ENCODE data around the gene WFIKKN2. TPM values are rescaled to one million over a fixed set of nuclear protein-coding genes. Genes with fewer than 3 reads are reported as not detected.

The WFIKKN2 gene
- total and polyA plus RNA-seq, 2 donors = 0.14 to 0.82 TPM

DNA sequence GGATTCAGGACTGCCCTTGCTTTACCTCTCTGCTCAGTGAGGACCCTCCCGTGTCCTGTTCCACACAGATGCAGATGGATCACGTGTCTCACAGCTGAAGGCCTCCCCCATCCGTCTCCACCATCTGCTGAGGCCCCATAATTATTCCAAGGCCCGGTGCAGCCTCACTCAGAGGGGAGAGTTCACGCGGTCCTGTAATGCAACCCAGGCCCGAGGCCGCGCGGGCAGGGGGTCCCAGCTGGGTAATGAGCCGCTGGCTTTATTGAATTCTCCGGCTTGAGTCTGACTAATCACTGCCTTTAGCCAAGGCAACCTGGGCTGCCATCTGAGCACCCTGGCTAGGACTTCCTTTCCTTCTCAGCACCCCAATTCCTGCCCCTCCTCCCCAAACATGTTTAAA is 4.4 kb upstream of the WFIKKN2 start:
- WGBS = 94% methylated on average over 12 of the region's 12 CpGs
- no peak overlapping the region for H3K4me3 ChIP-seq (ENCODE audit: low read length in 2 of 2)
- H3K9me3 ChIP-seq (ENCODE audit: control insufficient read depth in 2 of 2, insufficient read depth in 1 of 2, low read length in 1 of 2) = no peaks in the 10 kb centered on the region
- H3K4me1 ChIP-seq (ENCODE audit: control insufficient read depth in 2 of 2, insufficient read depth in 2 of 2, low read length in 2 of 2) = peaks cover 6 to 33% of the 10 kb centered on the region in 2 donors
- no peak for DNase-seq (ENCODE audit: low read depth in 6 of 9, low spot score in 9 of 9)
- H3K36me3 ChIP-seq (ENCODE audit: control insufficient read depth in 2 of 2, insufficient read depth in 2 of 2, low read length in 1 of 2) = no peaks in the 10 kb centered on the region
- H3K27ac ChIP-seq (ENCODE audit: low read depth in 1 of 2, low read length in 1 of 2) = peak overlapping the region in 1 of 2 donors; percentile 11
- H3K27me3 ChIP-seq (ENCODE audit: control insufficient read depth in 2 of 2, insufficient read depth in 1 of 2, low read length in 1 of 2) = peaks cover 0 to 19% of the 10 kb centered on the region in 2 donors

DNA sequence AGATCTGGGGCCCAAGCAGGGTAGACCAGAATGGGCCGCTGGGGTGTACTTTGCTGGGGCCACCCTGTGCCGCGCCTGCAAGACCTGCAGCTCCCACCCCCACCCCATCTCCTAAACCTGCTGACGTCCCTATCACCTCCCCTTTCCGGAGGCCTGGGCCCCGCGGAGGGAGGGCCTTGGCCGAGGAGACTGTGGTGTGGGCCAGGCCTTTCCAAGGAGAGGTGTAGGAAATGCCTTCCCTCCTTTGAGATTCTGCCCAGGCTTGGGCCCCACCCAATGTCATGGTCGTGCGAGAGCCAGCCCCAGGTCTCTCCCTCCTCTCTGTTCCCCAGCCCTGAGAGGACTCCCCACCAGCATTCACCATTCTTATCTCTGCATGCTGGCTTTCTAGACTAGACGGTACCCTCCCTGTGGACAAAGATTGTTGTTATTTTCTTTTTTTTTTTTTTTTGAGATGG is 3.9 kb upstream of the WFIKKN2 start:
- DNase-seq (ENCODE audit: low read depth in 6 of 9, low spot score in 9 of 9) = no peak
- WGBS = 49% methylated on average over 11 of the region's 11 CpGs
- H3K4me1 ChIP-seq (ENCODE audit: control insufficient read depth in 2 of 2, insufficient read depth in 2 of 2, low read length in 2 of 2) = peaks cover 6 to 35% of the 10 kb centered on the region in 2 donors
- peaks cover 0 to 19% of the 10 kb centered on the region in 2 donors for H3K27me3 ChIP-seq (ENCODE audit: control insufficient read depth in 2 of 2, insufficient read depth in 1 of 2, low read length in 1 of 2)
- H3K4me3 ChIP-seq (ENCODE audit: low read length in 2 of 2) = no peak overlapping the region
- H3K36me3 ChIP-seq (ENCODE audit: control insufficient read depth in 2 of 2, insufficient read depth in 2 of 2, low read length in 1 of 2) = no peaks in the 10 kb centered on the region
- no peaks in the 10 kb centered on the region for H3K9me3 ChIP-seq (ENCODE audit: control insufficient read depth in 2 of 2, insufficient read depth in 1 of 2, low read length in 1 of 2)
- no peak overlapping the region for H3K27ac ChIP-seq (ENCODE audit: low read depth in 1 of 2, low read length in 1 of 2)

DNA sequence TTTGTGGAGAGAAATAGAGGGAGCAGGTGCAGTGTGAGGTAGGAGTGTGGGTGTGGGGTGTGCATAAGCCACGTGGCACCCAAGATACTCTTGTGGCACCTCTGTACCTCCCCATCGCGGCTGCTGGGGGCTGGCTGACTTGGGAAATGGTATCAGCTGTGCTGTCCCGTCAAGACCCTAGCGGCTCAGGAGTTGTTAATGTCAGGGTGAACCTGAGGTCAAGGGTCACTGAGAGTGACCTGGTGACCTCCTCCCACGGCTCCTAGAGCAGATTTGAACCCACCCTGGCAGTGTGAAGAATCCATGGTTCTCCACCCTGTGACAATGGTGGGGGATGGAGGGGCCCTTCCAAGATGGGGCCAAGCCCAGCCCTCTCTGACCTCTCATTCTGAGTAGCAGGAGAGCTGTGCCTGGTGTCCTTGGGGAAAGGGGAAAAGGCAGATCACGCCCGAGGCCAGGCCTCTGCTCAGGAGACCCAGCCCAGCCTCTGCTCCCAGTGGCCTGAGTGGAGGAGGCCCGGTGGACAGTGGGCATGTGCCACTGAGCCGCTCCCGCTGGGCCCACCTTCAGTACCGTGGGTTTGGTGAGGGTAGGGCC is 3.0 kb upstream of the WFIKKN2 start:
- no peaks in the 10 kb centered on the region for H3K36me3 ChIP-seq (ENCODE audit: control insufficient read depth in 2 of 2, insufficient read depth in 2 of 2, low read length in 1 of 2)
- no peak overlapping the region for H3K27ac ChIP-seq (ENCODE audit: low read depth in 1 of 2, low read length in 1 of 2)
- 96% methylated on average over 12 of the region's 12 CpGs for WGBS
- H3K9me3 ChIP-seq (ENCODE audit: control insufficient read depth in 2 of 2, insufficient read depth in 1 of 2, low read length in 1 of 2) = no peaks in the 10 kb centered on the region
- DNase-seq (ENCODE audit: low read depth in 6 of 9, low spot score in 9 of 9) = no peak
- peaks cover 0 to 19% of the 10 kb centered on the region in 2 donors for H3K27me3 ChIP-seq (ENCODE audit: control insufficient read depth in 2 of 2, insufficient read depth in 1 of 2, low read length in 1 of 2)
- H3K4me3 ChIP-seq (ENCODE audit: low read length in 2 of 2) = no peak overlapping the region
- H3K4me1 ChIP-seq (ENCODE audit: control insufficient read depth in 2 of 2, insufficient read depth in 2 of 2, low read length in 2 of 2) = peaks cover 6 to 35% of the 10 kb centered on the region in 2 donors

DNA sequence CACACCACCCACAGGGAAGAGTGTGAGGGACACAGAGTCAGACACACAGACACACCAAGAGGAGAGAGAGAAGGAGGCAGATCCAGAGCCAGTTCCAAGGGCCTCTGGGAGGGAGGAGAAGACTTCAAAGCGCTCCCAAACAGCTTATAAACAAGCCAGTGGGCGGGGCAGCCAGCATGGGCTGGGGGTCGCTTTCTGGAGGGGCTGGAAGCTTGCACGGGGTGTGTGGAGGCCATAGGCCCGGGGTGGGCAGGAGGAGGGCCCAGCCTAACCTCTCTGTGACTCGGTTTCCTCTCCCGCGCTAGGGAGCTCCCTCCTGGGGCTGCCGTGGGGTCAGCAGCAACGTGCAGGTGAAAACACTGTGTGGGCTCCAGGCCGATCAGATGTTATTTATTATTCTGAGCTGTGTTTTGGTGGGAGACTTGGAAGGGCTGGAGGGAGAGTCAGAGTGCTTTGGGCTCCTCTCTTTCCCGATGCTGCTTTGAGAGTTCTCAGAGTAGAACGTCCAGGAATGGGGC is 2.5 kb upstream of the WFIKKN2 start:
- no peak overlapping the region for H3K27ac ChIP-seq (ENCODE audit: low read depth in 1 of 2, low read length in 1 of 2)
- 96% methylated on average over 13 of the region's 13 CpGs for WGBS
- no peaks in the 10 kb centered on the region for H3K9me3 ChIP-seq (ENCODE audit: control insufficient read depth in 2 of 2, insufficient read depth in 1 of 2, low read length in 1 of 2)
- peaks cover 0 to 19% of the 10 kb centered on the region in 2 donors for H3K27me3 ChIP-seq (ENCODE audit: control insufficient read depth in 2 of 2, insufficient read depth in 1 of 2, low read length in 1 of 2)
- H3K4me3 ChIP-seq (ENCODE audit: low read length in 2 of 2) = no peak overlapping the region
- peaks cover 6 to 35% of the 10 kb centered on the region in 2 donors for H3K4me1 ChIP-seq (ENCODE audit: control insufficient read depth in 2 of 2, insufficient read depth in 2 of 2, low read length in 2 of 2)
- DNase-seq (ENCODE audit: low read depth in 6 of 9, low spot score in 9 of 9) = no peak
- no peaks in the 10 kb centered on the region for H3K36me3 ChIP-seq (ENCODE audit: control insufficient read depth in 2 of 2, insufficient read depth in 2 of 2, low read length in 1 of 2)

DNA sequence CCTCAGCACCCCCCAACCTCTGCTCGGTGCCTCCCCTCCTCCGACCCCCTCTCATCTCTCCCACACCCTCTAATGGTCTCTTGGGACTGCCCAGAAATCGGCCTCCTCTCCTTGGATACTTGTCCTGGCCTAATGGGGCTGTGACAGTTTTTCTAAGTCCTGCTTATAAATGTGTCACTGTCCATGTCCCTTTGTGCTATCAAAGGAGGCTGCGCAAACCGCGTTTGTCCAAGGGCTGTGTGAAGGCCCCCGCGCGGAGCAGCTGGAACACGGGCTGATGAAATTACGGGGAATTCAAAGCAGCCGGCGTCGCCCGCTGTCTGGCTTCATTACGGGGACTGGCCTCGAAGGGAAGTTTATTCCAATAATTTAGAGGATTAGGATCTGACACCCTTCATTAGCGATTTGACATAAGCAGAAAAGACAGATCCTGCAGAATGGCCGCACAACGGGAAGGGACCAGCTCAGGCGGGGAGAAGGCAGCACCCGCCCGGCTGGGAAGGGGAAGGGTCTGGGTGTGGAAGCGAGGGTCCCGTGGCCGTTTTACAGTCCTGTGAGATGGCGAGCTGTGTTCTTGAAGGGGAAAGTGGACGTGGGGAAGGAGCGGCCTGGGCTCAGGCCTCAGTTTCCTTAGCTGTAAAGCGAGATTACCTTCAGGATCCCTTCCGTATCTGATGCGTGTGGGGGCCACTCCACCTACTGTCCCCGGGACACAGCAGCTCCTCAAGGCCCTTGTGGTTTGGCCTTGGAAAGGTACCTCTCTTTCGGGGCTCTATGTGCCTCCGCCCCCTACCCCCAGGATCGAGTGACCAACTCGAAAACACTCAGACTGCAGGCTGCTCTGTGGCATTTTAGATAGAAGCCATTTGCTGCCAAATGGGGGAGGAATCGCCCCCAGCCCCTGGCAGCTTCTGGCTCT is 1.6 kb upstream of the WFIKKN2 start:
- WGBS = 97% methylated on average over 38 of the region's 38 CpGs
- DNase-seq (ENCODE audit: low read depth in 6 of 9, low spot score in 9 of 9) = no peak

DNA sequence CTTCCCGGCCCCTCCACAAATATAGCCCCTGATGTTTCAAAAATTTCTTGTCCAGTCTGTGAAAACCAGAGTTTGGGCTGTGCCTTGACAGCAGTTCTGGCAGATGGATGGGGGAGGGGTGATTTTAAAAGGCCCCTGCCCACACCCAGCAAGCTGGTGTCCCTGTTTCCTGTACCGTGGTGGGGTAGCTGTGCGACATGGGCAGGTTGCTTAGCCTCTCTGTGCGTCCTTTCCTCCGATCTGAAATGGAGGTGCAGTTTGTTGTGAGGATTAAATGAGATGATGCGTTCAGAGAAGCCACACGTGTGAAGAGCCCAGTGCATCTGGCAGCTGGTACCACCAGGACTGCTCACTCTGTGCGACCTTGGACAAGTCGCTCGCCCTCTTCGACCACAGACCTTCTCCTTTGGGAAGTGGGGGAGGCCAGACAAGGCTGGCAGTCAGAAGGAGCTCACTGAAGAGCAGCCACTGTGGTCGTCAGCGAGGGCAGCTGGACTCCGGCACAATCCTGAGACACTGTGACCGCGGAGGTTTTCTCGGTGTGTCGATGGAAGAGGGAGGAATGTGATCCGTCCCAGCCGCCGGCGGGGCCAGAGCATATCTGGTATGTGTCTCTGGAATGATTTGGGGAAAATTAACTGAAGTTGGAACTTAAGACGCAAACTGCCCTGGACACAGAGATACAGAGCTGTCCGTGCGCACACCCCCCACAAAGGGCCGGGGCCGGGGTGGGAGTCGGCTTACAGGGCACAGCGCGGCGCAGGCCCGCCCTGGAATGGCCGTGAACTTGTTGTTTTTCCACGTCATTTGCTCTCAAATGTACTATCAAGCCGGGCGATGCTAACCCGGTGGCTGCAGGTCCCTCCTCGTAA is 721 bp upstream of the WFIKKN2 start:
- Histone ChIP-seq H3K4me3 (ENCODE audit: low read length in 2 of 2) (no peak overlapping the region), H3K36me3 (ENCODE audit: control insufficient read depth in 2 of 2, insufficient read depth in 2 of 2, low read length in 1 of 2) (no peaks in the 10 kb centered on the region), H3K27me3 (ENCODE audit: control insufficient read depth in 2 of 2, insufficient read depth in 1 of 2, low read length in 1 of 2) (peaks cover 0 to 19% of the 10 kb centered on the region in 2 donors), H3K4me1 (ENCODE audit: control insufficient read depth in 2 of 2, insufficient read depth in 2 of 2, low read length in 2 of 2) (peaks cover 6 to 35% of the 10 kb centered on the region in 2 donors), H3K27ac (ENCODE audit: low read depth in 1 of 2, low read length in 1 of 2) (no peak overlapping the region), H3K9me3 (ENCODE audit: control insufficient read depth in 2 of 2, insufficient read depth in 1 of 2, low read length in 1 of 2) (no peaks in the 10 kb centered on the region)
- no peak for DNase-seq (ENCODE audit: low read depth in 6 of 9, low spot score in 9 of 9)
- WGBS = 87% methylated on average over 38 of the region's 38 CpGs

More for the DNA sequence above, 1.6 kb upstream of the WFIKKN2 start:
- Histone ChIP-seq H3K36me3 (ENCODE audit: control insufficient read depth in 2 of 2, insufficient read depth in 2 of 2, low read length in 1 of 2) (no peaks in the 10 kb centered on the region), H3K27ac (ENCODE audit: low read depth in 1 of 2, low read length in 1 of 2) (no peak overlapping the region), H3K4me1 (ENCODE audit: control insufficient read depth in 2 of 2, insufficient read depth in 2 of 2, low read length in 2 of 2) (peaks cover 6 to 35% of the 10 kb centered on the region in 2 donors), H3K27me3 (ENCODE audit: control insufficient read depth in 2 of 2, insufficient read depth in 1 of 2, low read length in 1 of 2) (peaks cover 0 to 19% of the 10 kb centered on the region in 2 donors), H3K4me3 (ENCODE audit: low read length in 2 of 2) (no peak overlapping the region), H3K9me3 (ENCODE audit: control insufficient read depth in 2 of 2, insufficient read depth in 1 of 2, low read length in 1 of 2) (no peaks in the 10 kb centered on the region)

DNA sequence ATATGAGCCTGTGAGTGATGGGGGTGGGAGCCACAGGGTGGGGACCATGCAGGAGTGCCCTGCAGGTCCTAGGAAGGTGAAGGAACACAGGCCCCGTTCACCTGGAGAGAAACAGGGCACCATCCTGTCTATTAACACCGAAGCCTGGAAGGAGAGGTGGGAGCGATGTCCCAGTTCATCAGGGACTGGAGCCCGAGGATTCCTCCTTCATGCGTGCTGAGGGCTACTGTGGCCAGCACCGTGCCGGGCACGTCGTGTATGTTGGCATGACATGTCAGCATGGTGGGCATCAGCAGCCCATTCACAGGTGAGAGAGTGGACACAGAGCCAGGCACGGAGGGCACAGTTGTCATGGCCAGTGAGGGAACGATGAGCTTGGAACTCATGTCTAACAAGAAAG is 1.4 kb downstream of the WFIKKN2 start:
- no peak overlapping the region for H3K27ac ChIP-seq (ENCODE audit: low read depth in 1 of 2, low read length in 1 of 2)
- DNase-seq (ENCODE audit: low read depth in 6 of 9, low spot score in 9 of 9) = no peak
- WGBS = 89% methylated on average over 11 of the region's 11 CpGs
- H3K9me3 ChIP-seq (ENCODE audit: control insufficient read depth in 2 of 2, insufficient read depth in 1 of 2, low read length in 1 of 2) = no peaks in the 10 kb centered on the region
- no peaks in the 10 kb centered on the region for H3K36me3 ChIP-seq (ENCODE audit: control insufficient read depth in 2 of 2, insufficient read depth in 2 of 2, low read length in 1 of 2)
- H3K4me3 ChIP-seq (ENCODE audit: low read length in 2 of 2) = no peak overlapping the region
- peaks cover 0 to 19% of the 10 kb centered on the region in 2 donors for H3K27me3 ChIP-seq (ENCODE audit: control insufficient read depth in 2 of 2, insufficient read depth in 1 of 2, low read length in 1 of 2)
- peaks cover 6 to 21% of the 10 kb centered on the region in 2 donors for H3K4me1 ChIP-seq (ENCODE audit: control insufficient read depth in 2 of 2, insufficient read depth in 2 of 2, low read length in 2 of 2)

DNA sequence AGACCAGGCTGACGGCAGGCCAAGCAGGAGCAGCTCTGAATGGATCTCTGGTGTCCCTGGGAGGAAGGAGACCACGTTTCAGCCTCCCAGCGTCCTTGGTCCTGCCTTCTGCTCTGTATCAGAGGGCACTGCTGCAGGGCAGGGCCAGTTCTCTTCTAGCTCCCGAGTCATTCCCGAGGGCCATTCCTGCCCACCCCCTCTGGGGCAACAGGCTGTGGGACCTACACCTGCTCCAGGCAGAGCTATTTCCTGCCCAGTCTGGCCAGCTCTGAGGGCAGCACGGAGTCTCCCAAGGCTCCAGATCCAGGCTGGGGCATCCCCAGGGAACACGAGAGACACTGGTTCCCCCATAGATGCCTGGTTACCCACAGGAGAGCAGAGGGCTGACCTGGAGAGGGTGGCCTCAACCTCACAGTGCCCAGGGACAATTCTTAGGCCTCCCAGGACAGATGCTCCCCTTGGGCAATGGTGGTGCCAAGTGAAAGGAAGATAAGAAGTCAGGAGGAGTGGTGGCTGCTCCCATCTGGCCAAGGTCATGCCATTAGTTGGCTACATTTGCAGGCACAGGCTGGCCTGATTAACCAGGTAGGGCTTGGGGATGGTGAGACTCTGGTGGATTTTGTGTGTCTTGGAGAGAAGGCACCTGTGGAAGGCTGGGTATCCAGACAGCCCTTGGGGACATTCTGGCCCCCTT is 2.0 kb downstream of the WFIKKN2 start:
- WGBS = 96% methylated on average over 7 of the region's 7 CpGs
- DNase-seq (ENCODE audit: low read depth in 6 of 9, low spot score in 9 of 9) = no peak
- H3K4me3 ChIP-seq (ENCODE audit: low read length in 2 of 2) = no peak overlapping the region
- peaks cover 6 to 21% of the 10 kb centered on the region in 2 donors for H3K4me1 ChIP-seq (ENCODE audit: control insufficient read depth in 2 of 2, insufficient read depth in 2 of 2, low read length in 2 of 2)
- H3K27ac ChIP-seq (ENCODE audit: low read depth in 1 of 2, low read length in 1 of 2) = no peak overlapping the region
- H3K27me3 ChIP-seq (ENCODE audit: control insufficient read depth in 2 of 2, insufficient read depth in 1 of 2, low read length in 1 of 2) = peaks cover 0 to 19% of the 10 kb centered on the region in 2 donors
- H3K9me3 ChIP-seq (ENCODE audit: control insufficient read depth in 2 of 2, insufficient read depth in 1 of 2, low read length in 1 of 2) = no peaks in the 10 kb centered on the region
- H3K36me3 ChIP-seq (ENCODE audit: control insufficient read depth in 2 of 2, insufficient read depth in 2 of 2, low read length in 1 of 2) = no peaks in the 10 kb centered on the region

Measured in thymus (tissue), 11 donors.